T-helper 2 cell treated with Interferon-gamma antibody and Interleukin-4, amounts not matched to agents 5 μg/mL and 100 μg/mL, for 36 hours (primary cell): Measurements from ENCODE around the gene CLEC1A.
"Not testable (repeated sequence)": the region's sequence is repeated elsewhere in the genome, so short reads cannot be mapped to it uniquely, and the experiment has no call there.

Source experiments
- DNase-seq: peaks from one replicate; pipeline ENCODE4 v3.0.0; 2021; ENCODE audit warnings: low spot score
- H3K27ac Mint-ChIP-seq: one replicate; pipeline ENCODE4 v1.8.0; 2021; ENCODE audit warnings: mild to moderate bottlenecking, mixed read lengths
- H3K27me3 Mint-ChIP-seq: one replicate; pipeline ENCODE4 v1.8.0; 2021; ENCODE audit warnings: low read depth, mixed read lengths
- H3K36me3 Mint-ChIP-seq: one replicate; pipeline ENCODE4 v1.8.0; 2021; ENCODE audit warnings: low read depth, mixed read lengths
- H3K4me1 Mint-ChIP-seq: one replicate; pipeline ENCODE4 v1.8.0; 2021; ENCODE audit warnings: low read depth, mixed read lengths
- H3K4me3 Mint-ChIP-seq: one replicate; pipeline ENCODE4 v1.8.0; 2022; ENCODE audit warnings: mild to moderate bottlenecking, moderate library complexity, mixed read lengths
- H3K9me3 Mint-ChIP-seq: one replicate; pipeline ENCODE4 v1.8.0; 2021; ENCODE audit warnings: mixed read lengths

CLEC1A gene

GRCh38 chr12:10052193-10052913, 46.4 kb downstream of the CLEC1A start:
- Mint-ChIP-seq H3K4me1 (peaks cover 13% of the 10 kb centered on the region), H3K27me3 (peaks cover 33% of the 10 kb centered on the region), H3K9me3 (no peaks in the 10 kb centered on the region), H3K27ac (no peak overlapping the region), H3K4me3 (peak overlapping the region; percentile 1), H3K36me3 (no peaks in the 10 kb centered on the region)
- no peak for DNase-seq

DNA sequence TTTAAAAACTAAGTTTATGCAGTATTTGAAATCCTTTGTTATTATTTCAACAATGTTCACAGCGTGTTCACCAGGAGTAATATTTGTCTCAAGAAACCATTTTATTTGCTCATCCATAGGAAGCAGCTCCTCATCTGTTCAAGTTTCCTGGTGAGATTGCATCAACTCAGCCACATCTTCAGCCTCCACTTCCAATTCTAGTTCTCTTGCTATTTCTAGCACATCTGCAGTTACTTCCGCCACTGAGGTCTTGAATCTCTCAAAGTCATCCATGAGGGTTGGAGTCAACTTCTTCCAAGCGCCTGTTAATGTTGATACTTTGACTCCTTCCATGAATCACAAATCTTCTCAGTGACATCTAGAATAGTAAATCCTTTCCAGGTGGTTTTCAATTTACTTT, 50.3 kb downstream of the CLEC1A start:
- DNase-seq, result no peak
- Mint-ChIP-seq H3K36me3 (no peaks in the 10 kb centered on the region), H3K27me3 (peaks cover 36% of the 10 kb centered on the region), H3K4me1 (peaks cover 13% of the 10 kb centered on the region), H3K9me3 (no peaks in the 10 kb centered on the region), H3K27ac (no peak overlapping the region), H3K4me3 (no peak overlapping the region)

- H3K36me3 Mint-ChIP-seq, result no peaks in the 10 kb centered on the region
- peaks cover 51% of the 10 kb centered on the region for H3K27me3 Mint-ChIP-seq
- no peaks in the 10 kb centered on the region for H3K9me3 Mint-ChIP-seq
- no peak for DNase-seq
- no peak overlapping the region for H3K4me3 Mint-ChIP-seq
- H3K27ac Mint-ChIP-seq, result no peak overlapping the region
- no peaks in the 10 kb centered on the region for H3K4me1 Mint-ChIP-seq
Observed at GRCh38 chr12:10042167-10042566, 56.6 kb downstream of the CLEC1A start.

DNA sequence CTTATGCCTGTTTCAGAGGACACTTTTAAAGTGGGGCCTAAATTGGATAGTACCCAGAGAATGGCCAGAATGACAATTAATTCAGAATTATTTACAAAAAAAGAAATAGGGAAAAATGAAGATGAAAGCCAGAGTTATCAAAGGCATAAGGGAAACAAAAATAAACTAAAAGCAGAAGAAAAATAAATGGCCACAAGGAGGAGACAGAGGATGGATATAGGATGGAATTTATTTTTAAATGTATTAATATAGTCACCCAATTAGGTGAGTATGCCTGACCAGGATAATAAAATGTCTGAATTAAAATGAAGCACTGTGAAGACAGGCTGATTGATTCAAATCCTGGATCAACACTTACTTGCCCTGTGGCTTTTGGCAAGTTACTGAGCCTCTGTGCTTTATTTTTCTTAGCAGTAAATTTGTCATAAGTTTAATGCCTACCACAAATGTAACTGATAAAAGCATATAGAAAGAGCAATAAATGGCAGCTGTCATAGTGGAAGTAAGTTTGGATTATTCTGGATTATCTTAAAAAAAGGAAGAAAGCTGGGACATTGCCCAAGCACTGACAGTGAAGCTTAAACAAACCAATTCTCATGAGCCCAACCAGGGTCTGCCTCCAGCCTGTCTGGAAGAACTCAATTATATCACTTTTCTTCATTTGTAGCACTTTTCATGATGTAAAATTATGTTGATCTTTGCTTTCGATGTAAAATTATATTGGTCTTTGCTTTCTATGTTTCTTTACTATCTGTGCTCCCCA, 64.8 kb downstream of the CLEC1A start:
- Mint-ChIP-seq H3K36me3 (no peaks in the 10 kb centered on the region), H3K27ac (no peak overlapping the region), H3K4me1 (no peaks in the 10 kb centered on the region), H3K4me3 (no peak overlapping the region), H3K27me3 (peaks cover 13% of the 10 kb centered on the region), H3K9me3 (no peaks in the 10 kb centered on the region)
- no peak for DNase-seq

DNA sequence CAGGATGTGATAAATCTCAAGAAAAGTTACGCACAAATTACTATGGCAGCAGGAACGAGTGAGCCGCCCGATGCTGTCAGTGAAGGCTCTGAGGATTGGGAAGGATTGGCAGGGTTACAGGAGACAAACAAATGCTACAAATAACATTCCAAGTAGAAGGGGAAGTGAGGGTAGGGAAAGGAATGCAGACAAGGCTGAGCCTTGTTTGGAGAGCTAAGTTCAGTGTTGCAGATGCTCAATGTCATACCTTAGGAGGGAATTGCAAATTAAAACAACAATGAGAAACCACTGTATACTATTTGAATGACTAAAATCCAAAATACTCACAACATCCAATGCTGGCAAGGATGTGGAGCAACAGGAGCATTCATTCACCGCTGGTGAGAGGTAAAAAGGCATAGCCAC, 67.0 kb downstream of the CLEC1A start:
- Mint-ChIP-seq H3K9me3 (no peaks in the 10 kb centered on the region), H3K36me3 (no peaks in the 10 kb centered on the region), H3K27ac (no peak overlapping the region), H3K4me1 (no peaks in the 10 kb centered on the region), H3K4me3 (no peak overlapping the region), H3K27me3 (peaks cover 21% of the 10 kb centered on the region)
- DNase-seq, result no peak

DNA sequence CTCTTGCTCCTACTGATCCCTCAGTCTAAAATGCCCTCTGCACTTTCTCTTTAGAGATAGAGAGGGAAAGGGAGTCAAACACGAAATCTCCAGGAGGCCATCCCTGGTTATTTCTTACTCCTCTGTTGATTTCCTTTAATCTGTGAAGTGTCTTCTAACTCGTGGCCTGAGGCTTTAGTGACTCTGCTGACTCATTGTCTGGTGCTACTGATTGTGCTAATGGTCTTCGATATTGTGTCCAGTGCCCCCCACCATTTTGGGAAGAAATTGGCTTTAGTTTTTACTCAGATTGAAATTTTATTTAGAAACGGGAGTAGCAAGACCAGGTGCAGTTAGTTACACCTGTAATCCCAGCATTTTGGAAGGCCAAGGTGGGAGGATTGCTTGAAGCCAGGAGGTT, 67.5 kb downstream of the CLEC1A start:
- DNase-seq, result no peak
- H3K9me3 Mint-ChIP-seq, result no peaks in the 10 kb centered on the region
- H3K36me3 Mint-ChIP-seq, result no peaks in the 10 kb centered on the region
- no peak overlapping the region for H3K27ac Mint-ChIP-seq
- H3K4me1 Mint-ChIP-seq, result no peaks in the 10 kb centered on the region
- peaks cover 22% of the 10 kb centered on the region for H3K27me3 Mint-ChIP-seq
- H3K4me3 Mint-ChIP-seq, result no peak overlapping the region

GRCh38 chr12:10030446-10030845, 68.3 kb downstream of the CLEC1A start, which contains the start of gene CLEC9A:
CLEC9A (plus strand) TSS chr12:10030682; CDS start chr12:10052688, 22,006 bp downstream.
- H3K27me3 Mint-ChIP-seq, result peaks cover 22% of the 10 kb centered on the region
- H3K27ac Mint-ChIP-seq, result no peak within 1 kb of the TSS

DNA sequence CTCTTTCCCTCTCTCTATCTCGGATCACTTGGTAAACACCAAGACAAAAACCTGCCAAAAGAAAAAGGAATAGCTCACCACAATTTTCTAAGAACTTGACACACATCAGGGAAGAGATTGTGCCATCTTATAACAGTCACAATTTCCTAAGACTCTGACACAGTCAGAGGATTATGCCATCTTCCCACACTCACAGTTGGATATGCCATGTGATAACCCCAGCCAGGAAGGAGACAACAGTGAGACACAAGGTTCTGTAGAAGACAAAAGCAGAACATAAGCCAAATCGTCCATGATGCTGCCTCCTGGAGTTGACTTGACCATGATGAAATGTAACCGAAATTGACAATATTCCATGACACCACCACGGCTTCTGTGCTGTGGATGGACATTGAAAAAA, 71.1 kb downstream of the CLEC1A start:
- no peaks in the 10 kb centered on the region for H3K36me3 Mint-ChIP-seq
- H3K4me3 Mint-ChIP-seq, result no peak overlapping the region
- no peaks in the 10 kb centered on the region for H3K9me3 Mint-ChIP-seq
- H3K27ac Mint-ChIP-seq, result no peak overlapping the region
- DNase-seq, result no peak
- peaks cover 27% of the 10 kb centered on the region for H3K27me3 Mint-ChIP-seq
- H3K4me1 Mint-ChIP-seq, result no peaks in the 10 kb centered on the region

More at GRCh38 chr12:10030446-10030845, 68.3 kb downstream of the CLEC1A start, which contains the start of gene CLEC9A:
- Mint-ChIP-seq H3K9me3 (no peaks in the 10 kb centered on the region), H3K36me3 (no peaks in the 10 kb centered on the region), H3K4me3 (no peak within 1 kb of the TSS), H3K4me1 (no peaks in the 10 kb centered on the region)
- DNase-seq, result no peak

- Mint-ChIP-seq H3K9me3 (no peaks in the 10 kb centered on the region), H3K4me3 (no peak overlapping the region), H3K27me3 (peaks cover 31% of the 10 kb centered on the region), H3K27ac (no peak overlapping the region), H3K36me3 (no peaks in the 10 kb centered on the region), H3K4me1 (no peaks in the 10 kb centered on the region)
- DNase-seq, result no peak
Observed at GRCh38 chr12:10027311-10027710, 71.5 kb downstream of the CLEC1A start.

- not testable (repeated sequence) for H3K27ac Mint-ChIP-seq, DNase-seq, H3K4me3 Mint-ChIP-seq, H3K4me1 Mint-ChIP-seq, H3K9me3 Mint-ChIP-seq, H3K36me3 Mint-ChIP-seq
- peaks cover 34% of the 10 kb centered on the region for H3K27me3 Mint-ChIP-seq
Observed at GRCh38 chr12:10026666-10027065, 72.1 kb downstream of the CLEC1A start.

GRCh38 chr12:10025236-10025635, 73.5 kb downstream of the CLEC1A start:
- Mint-ChIP-seq H3K27me3 (peaks cover 39% of the 10 kb centered on the region), H3K9me3 (no peaks in the 10 kb centered on the region), H3K36me3 (no peaks in the 10 kb centered on the region), H3K4me3 (no peak overlapping the region), H3K27ac (no peak overlapping the region), H3K4me1 (no peaks in the 10 kb centered on the region)
- DNase-seq, result no peak

DNA sequence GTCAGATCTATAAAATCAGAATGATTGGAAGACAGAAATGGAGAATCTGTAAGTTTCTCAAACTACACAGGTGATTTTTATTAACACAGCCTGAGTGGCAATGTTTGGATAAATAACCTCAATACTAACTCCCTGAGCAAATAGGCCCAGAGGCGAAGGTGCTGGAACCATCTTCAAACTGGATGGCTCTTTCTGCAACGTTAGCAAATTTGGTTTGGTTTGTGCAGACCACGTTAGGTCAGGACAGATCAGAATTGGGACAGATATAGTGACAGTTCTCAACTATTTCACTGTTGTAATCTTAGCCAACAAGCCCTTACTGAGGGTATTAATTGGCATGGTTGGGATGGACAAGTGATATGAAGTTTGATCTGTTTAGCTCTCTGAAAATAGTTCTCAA, 77.4 kb downstream of the CLEC1A start:
- Mint-ChIP-seq H3K27me3 (peaks cover 20% of the 10 kb centered on the region), H3K4me3 (no peak overlapping the region), H3K9me3 (no peaks in the 10 kb centered on the region), H3K27ac (no peak overlapping the region), H3K4me1 (peaks cover 1% of the 10 kb centered on the region), H3K36me3 (no peaks in the 10 kb centered on the region)
- DNase-seq, result no peak
